ENCODE measurements around the gene RNF208. TPM values are rescaled to one million over a fixed set of nuclear protein-coding genes. Genes with fewer than 3 reads are reported as not detected.

Gene RNF208
- total RNA-seq, 1 experiment from 2014 or later, result 38.0 TPM

DNA sequence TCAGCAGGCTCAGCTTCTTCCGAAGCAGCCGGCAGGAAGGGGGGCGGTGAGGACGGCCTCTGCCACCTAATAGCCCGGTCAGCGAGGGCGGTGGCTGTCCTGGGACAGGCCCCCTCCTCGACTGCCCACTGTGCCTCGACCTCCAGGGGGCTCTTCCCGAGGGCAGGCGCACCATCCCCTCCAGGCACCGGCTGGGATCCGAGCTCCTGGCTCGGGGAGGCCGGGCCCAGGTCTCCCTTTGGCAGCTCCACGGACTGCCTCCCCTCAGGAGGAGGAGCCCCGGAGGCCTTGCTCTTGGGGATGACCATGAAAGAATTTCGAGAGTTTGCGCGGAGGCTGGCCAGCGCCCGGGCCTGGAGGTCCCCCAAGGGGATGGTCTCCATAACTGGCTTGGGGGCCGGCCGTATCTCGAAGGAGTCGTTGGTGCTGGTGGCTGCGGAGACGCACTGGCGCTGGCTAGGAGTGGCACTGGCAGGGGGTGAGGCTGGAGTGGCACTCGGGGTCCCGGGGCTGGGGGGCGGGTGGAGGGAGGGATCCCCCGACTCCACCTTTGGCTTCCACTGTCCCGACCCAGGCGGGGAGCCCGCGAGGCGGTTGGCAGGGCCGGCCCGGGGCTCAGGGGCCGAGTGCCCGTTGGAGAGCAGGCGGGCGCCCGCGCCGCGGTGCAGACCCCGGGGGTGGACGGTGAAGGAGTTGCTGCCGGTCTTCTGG lies 22.5 kb downstream of the RNF208 start:
- no peak overlapping the region for H2AFZ ChIP-seq
- CTCF ChIA-PET, result no interaction called here
- peaks cover 45% of the 10 kb centered on the region; the same call in 1 of the 2 replicates for H3F3A ChIP-seq (ENCODE audit: insufficient read depth, low read depth)
- no peak overlapping the region for H3K27ac ChIP-seq
- H3K36me3 ChIP-seq (ENCODE audit: low read depth), result no peaks in the 10 kb centered on the region
- H3K9me3 ChIP-seq (ENCODE audit: insufficient read depth, low read depth), result no peaks in the 10 kb centered on the region
- TF ChIP-seq EZH2 (IDR thresholded peaks at IDR 0.05; ENCODE audit: low read depth), result no peak
- TF ChIP-seq, protein P1, sequence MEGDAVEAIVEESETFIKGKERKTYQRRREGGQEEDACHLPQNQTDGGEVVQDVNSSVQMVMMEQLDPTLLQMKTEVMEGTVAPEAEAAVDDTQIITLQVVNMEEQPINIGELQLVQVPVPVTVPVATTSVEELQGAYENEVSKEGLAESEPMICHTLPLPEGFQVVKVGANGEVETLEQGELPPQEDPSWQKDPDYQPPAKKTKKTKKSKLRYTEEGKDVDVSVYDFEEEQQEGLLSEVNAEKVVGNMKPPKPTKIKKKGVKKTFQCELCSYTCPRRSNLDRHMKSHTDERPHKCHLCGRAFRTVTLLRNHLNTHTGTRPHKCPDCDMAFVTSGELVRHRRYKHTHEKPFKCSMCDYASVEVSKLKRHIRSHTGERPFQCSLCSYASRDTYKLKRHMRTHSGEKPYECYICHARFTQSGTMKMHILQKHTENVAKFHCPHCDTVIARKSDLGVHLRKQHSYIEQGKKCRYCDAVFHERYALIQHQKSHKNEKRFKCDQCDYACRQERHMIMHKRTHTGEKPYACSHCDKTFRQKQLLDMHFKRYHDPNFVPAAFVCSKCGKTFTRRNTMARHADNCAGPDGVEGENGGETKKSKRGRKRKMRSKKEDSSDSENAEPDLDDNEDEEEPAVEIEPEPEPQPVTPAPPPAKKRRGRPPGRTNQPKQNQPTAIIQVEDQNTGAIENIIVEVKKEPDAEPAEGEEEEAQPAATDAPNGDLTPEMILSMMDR (conservative IDR thresholded peaks at IDR 0.05), result no peak
- peak overlapping the region; percentile 64 for H3K4me3 ChIP-seq
- no peak for DNase-seq
- H3K9me2 ChIP-seq (ENCODE audit: insufficient read depth), result no peaks in the 10 kb centered on the region
- BruUV-seq (replicated peaks), result TSS peak; percentile 10
- intact Hi-C loops (cut with micrococcal nuclease; ENCODE audit: unreplicated experiment), result loop anchor here (1.0 to 2.0 kb wide), 3 partner anchors 10 to 71 kb away; a partner anchor contains a TSS
- peaks cover 78% of the 10 kb centered on the region for H3K79me2 ChIP-seq (ENCODE audit: low read depth)
- peaks cover 43% of the 10 kb centered on the region for H4K20me1 ChIP-seq (ENCODE audit: insufficient read depth)
- POLR2A ChIA-PET (ENCODE audit: unreplicated experiment), result interaction anchor here (0.6 kb wide), 1 partner anchor 69 kb away, joined by 6 read pairs; no protein-coding TSS in a partner anchor
- H3K4me1 ChIP-seq (replicated peaks; ENCODE audit: insufficient read depth), result peaks cover 70% of the 10 kb centered on the region
- H3K4me2 ChIP-seq, result peak overlapping the region; percentile 82
- H3K27me3 ChIP-seq (ENCODE audit: insufficient read depth, low read depth), result no peaks in the 10 kb centered on the region

DNA sequence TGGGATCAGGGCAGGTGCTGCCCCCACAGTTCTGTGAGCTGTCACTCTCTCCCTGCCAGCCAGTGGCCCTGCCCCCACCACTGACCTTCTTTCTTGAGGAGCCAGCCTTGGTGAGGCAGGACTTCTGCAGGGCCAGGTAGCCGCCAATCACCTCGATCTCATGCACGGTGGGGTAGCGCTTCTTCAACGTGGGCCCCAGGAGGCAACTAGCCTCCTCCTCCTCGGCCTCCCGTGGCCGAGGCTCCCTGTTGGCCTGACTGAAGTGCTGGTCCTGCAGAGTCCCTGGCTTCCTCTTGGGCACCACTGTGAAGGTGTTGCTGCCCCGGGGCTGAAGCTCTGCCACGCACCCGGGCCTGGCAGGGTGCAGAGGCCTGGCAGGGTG lies 23.1 kb downstream of the RNF208 start:
- TF ChIP-seq, protein P1 (conservative IDR thresholded peaks at IDR 0.05), result no peak
- TF ChIP-seq EZH2 (IDR thresholded peaks at IDR 0.05; ENCODE audit: low read depth), result no peak
- H2AFZ ChIP-seq, result no peak overlapping the region
- H3K27ac ChIP-seq, result no peak overlapping the region
- H3K4me3 ChIP-seq, result peak overlapping the region; percentile 64; the same call in 1 of the 2 replicates
- H3K9me3 ChIP-seq (ENCODE audit: insufficient read depth, low read depth), result no peaks in the 10 kb centered on the region
- peak overlapping the region; percentile 82 for H3K4me2 ChIP-seq
- H3K79me2 ChIP-seq (ENCODE audit: low read depth), result peaks cover 76% of the 10 kb centered on the region
- H4K20me1 ChIP-seq (ENCODE audit: insufficient read depth), result peaks cover 47% of the 10 kb centered on the region
- H3K27me3 ChIP-seq (ENCODE audit: insufficient read depth, low read depth), result no peaks in the 10 kb centered on the region
- H3K9me2 ChIP-seq (ENCODE audit: insufficient read depth), result no peaks in the 10 kb centered on the region
- peaks cover 39% of the 10 kb centered on the region; the same call in 1 of the 2 replicates for H3F3A ChIP-seq (ENCODE audit: insufficient read depth, low read depth)
- POLR2A ChIA-PET (ENCODE audit: unreplicated experiment), result interaction anchor here (0.5 to 1.1 kb wide), 3 partner anchors 48 to 421 kb away, joined by 6 to 26 read pairs (median 23); no protein-coding TSS in a partner anchor
- peak in 1 of 2 experiments; percentile 44 for DNase-seq
- BruUV-seq (replicated peaks), result no TSS peak
- CTCF ChIA-PET, result no interaction called here
- no peaks in the 10 kb centered on the region for H3K36me3 ChIP-seq (ENCODE audit: low read depth)
- peaks cover 68% of the 10 kb centered on the region for H3K4me1 ChIP-seq (replicated peaks; ENCODE audit: insufficient read depth)
- intact Hi-C loops (cut with micrococcal nuclease; ENCODE audit: unreplicated experiment), result loop anchor here (1.0 to 2.0 kb wide), 2 partner anchors 24 to 70 kb away; no protein-coding TSS in a partner anchor

DNA sequence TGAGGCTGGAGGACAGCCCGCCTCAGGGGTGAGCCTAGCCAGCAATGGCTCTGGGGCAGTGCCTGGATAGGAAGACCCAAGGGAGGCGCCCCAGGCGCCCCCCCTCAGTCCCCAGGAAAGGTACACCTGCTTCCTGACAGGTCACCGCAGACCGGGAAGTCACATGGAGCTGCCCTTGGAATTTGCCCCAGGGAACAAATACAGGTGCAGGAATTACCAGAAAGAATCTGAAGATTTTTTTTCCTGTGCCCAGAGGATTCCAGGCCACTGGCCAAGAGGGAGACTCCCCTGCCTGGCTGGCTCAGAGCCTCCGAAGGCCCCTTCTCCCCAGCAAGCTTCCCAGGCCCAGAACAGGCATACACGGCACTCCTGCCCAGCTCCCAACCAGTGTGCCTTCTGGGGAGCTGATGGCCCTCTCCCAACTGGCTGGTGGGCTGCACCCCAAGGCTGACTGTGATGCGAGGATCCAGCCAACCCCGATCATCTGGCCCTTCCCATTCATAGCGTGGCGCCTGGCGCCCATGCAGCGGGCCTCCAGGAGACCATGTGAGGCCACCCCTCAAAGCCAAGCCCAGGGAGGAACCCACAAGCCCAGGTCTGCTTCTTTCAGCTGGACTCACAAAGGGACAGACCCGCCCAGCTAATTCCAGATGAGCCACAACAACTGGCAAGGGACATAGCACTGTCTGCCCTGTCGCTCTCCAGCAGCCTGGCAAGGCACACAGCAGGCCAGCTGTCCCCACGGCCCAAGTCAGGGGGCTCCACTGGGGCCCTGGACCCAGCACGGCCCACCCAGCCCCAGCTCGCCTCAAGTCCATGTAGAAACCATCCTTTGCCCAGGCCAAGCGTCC lies 23.8 kb downstream of the RNF208 start:
- no peak for TF ChIP-seq EZH2 (IDR thresholded peaks at IDR 0.05; ENCODE audit: low read depth)
- TF ChIP-seq, protein P1 (conservative IDR thresholded peaks at IDR 0.05), result no peak
- Histone ChIP-seq H3K9me2 (ENCODE audit: insufficient read depth) (no peaks in the 10 kb centered on the region), H2AFZ (no peak overlapping the region), H3F3A (ENCODE audit: insufficient read depth, low read depth) (peaks cover 38% of the 10 kb centered on the region; the same call in 1 of the 2 replicates), H3K4me3 (peak overlapping the region; percentile 64), H3K27me3 (ENCODE audit: insufficient read depth, low read depth) (no peaks in the 10 kb centered on the region), H3K9me3 (ENCODE audit: insufficient read depth, low read depth) (no peaks in the 10 kb centered on the region), H3K36me3 (ENCODE audit: low read depth) (no peaks in the 10 kb centered on the region), H3K4me2 (peak overlapping the region; percentile 82), H3K79me2 (ENCODE audit: low read depth) (peaks cover 75% of the 10 kb centered on the region), H4K20me1 (ENCODE audit: insufficient read depth) (peaks cover 53% of the 10 kb centered on the region), H3K27ac (0 out of 2 replicates have a peak overlapping the region, but pooled peaks have one; percentile 37), H3K4me1 (replicated peaks; ENCODE audit: insufficient read depth) (peaks cover 62% of the 10 kb centered on the region)
- POLR2A ChIA-PET (ENCODE audit: unreplicated experiment), result interaction anchor here (0.5 to 1.1 kb wide), 10 partner anchors 9 to 420 kb away, joined by 3 to 26 read pairs (median 3); no protein-coding TSS in a partner anchor
- no TSS peak for BruUV-seq (replicated peaks)
- CTCF ChIA-PET, result interaction anchor here (0.6 kb wide), 1 partner anchor 482 kb away, joined by 3 read pairs; no protein-coding TSS in a partner anchor
- intact Hi-C loops (cut with micrococcal nuclease; ENCODE audit: unreplicated experiment), result loop anchor here (1.0 to 2.0 kb wide), 2 partner anchors 25 to 69 kb away; no protein-coding TSS in a partner anchor
- DNase-seq, result peak; percentile 93
